ENCODE results near the gene UBXN11. TPM values are rescaled to one million over a fixed set of nuclear protein-coding genes. Genes with fewer than 3 reads are reported as not detected.
"Not testable (repeated sequence)": the region's sequence is repeated elsewhere in the genome, so short reads cannot be mapped to it uniquely, and the experiment has no call there.

UBXN11 gene
- total RNA-seq, 1 experiment from 2014 or later, result 4.2 TPM

DNA sequence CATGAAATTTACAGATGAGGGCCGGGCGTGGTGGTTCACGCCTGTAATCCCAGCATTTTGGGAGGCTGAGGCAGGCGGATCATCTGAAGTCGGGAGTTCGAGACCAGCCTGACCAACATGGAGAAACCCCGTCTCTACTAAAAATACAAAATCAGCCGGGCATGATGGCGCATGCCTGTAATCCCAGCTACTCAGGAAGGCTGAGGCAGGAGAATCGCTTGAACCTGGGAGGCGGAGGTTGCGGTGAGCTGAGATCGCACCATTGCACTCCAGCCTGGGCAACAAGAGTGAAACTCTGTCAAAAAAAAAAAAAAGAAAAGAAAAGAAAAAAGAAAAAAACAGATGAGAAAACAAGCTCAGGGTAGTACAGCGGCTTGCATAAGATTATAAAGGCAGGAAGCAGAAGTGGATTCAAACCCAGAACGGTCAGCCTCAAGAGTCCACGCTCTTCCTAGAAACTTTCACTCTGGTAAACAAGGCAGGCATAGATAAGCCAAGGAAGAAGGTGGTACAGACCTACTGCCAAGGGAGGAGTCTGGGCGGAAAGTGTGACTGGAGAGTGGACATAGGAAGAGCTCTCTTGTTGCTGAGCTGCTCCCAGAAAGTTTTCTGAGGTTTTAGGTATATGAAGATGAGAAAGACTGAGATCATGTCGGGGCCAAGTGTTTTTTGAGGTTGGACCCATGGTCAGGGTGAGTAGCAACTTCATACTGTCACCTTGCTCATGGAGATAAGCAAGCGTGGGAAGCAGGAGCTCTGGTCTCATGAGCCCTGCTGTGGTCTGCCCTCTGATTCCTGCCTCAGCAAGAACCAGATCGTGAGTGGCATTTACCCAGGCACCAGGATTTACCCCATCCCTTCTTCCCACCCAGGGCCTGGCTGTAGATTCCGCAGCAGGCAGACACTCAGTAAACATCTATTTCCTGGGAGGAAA is 1.8 kb upstream of the UBXN11 start:
- DNase-seq (ENCODE audit: extremely low read depth, low read depth), result not testable (repeated sequence)

DNA sequence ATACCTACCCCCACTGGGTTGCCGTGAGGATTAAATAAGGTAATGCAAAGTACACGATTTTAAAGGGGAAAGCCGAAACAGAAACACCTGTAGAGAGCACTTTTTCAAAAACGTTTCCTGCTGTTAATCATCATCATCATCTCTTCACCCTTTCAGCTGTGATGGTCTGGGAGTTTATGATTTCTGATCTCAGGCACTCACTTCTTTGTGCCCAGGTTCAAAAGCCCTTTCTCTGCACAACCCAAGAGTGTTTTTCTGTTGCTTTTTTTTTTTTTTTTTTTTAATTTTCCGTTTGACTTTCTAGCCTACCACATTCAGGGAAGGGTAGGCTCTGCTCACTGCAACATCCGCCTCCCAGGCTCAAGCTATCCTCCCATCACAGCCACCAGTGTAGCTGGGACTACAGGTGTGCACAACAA is 936 bp upstream of the UBXN11 start:
- DNase-seq (ENCODE audit: extremely low read depth, low read depth), result no peak

DNA sequence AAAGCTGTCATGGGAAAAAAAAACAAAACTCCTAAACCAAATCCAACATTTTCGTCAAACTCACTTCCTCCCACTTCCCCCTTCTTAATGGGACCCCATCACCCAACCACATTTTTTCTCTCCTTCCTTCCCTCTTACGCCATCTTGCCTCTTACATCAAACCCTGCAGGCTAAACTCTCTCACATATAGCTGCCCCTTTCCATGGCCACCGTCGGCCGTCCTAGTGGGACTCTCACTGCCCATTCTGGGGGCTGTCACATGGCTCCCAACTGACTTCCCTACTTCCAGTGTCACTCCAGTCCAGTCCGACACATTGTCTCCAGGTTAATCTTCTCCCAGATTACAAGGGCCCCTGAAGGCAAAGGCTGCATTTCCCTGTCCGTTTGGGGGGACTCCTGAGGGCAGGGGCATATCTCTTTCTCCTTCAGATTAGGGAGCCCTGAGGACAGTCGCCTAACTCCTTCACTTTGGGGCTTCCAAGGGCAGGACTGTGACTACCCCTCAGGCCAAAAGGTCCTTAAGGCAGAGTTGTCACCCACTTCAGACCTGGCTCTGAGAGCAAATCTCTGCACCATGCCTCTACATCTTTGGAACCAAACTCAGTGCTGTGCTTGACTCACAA is 658 bp downstream of the UBXN11 start:
- DNase-seq (ENCODE audit: extremely low read depth, low read depth), result no peak

DNA sequence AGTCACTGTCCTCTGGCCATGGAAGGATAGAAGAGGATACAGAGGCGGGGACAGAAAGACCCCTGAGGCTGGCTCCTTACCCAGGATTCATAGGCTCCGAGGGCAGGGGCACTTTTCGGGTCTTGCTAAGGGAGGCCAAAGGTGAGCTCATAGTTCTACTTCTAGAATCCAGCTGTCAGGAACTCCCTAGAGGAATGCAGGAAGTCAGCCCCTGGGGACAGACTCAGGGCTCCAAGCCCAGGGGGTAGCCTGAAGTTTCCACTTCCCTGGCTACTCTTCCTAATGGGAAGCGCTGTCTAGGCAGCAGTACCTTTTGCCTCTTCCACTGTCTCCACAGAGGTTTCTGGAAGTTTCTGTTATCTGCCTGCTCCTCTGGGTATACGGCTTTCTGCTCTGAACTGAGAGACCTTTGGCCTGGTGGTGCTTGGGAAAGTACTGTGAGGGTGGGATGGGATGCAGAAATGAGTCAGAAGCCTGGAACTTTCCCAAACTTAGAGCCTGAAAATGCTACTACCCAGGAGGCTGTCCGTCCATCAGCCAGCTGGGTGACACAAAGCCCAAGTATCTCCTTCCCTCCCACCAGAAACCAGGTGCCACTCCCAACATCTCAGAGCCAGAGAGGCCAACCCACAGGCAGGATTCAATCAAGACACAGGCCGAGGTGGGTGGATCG is 3.6 kb downstream of the UBXN11 start:
- DNase-seq (ENCODE audit: extremely low read depth, low read depth), result no peak

DNA sequence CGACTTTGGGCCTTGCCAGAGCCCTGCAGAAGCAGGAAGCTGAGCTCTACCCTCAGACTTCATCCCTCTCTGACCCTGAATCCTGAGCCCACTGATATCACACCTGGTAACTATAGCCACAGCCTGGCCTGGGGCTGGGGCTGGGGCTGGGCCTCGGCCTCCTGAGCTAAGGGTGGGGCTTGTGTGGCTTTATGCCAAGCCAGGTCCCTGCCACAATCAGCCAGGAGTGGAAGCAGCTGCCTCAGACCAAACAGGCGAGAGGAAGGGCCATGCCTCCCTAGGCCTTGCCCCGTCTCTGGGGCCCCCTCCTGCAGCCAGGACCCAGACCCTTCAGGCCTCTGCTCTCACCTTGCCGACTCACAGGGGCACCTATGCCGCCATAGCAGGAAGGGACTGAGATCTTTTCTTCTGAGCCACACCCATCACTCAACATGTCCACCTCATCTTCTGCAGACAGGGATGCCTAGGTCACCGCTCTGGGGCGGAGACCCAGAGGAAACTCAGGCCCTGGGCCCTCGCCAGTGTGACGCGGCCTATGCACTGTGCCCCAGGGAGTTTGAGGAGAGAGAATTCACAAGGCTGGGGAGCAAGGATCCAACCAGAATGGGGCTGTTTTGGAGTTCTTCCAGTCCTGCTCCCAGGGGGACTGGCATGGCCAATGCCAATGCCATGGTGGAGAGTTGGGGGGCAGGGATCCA is 5.7 kb downstream of the UBXN11 start:
- no peak for DNase-seq (ENCODE audit: extremely low read depth, low read depth)

DNA sequence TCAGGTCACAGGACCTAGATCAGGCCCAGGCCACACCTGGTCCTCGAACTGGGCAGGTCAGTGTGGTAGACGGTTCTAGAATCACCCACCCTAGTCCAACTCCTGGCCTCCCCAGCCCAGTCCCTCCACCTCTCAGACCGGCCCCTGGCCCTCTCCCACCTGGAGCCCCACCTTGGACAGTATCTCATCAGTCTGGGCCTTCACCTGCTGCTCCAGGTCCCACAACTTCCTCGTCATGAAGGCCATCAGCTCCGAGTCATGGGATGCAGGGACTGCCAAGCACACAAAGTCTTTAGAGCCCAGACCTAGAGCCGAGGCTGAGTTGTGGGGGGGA is 8.7 kb downstream of the UBXN11 start:
- no peak for DNase-seq (ENCODE audit: extremely low read depth, low read depth)

DNA sequence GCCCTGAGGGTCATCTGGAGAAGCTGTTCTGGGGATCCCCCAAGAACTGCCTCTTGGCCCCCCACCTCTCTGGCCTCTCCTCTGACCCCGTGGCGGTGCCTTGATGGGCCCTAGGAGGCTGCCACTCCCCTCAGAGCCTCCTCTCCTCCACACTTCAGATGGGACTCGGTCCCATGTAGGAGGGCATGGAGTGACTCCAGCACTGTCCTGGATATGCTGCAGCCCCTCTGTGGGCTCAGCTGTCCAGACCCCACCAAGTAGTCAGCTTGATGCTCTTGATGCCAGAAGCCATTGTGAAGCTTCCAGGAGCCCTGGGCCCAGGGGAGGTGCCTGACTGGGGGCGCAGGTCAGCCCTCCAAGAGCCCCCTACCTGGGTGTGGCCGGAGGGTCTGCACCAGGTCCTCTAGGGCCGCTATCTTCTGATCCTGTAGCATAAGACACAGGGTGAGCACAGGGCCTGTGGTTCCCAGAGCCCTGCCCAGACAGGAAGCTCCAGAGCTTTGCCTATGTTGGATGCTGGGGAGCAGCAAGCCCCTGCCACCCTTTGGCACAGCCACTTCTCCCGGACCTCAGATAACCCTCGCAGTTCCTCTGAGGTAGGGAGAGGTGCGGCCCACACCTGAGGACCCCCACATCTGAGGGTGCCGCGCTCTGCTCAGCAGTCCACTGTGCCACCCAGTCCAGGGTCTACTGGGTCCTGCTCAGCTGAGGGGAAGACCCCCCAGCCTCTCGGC is 9.2 kb downstream of the UBXN11 start:
- DNase-seq (ENCODE audit: extremely low read depth, low read depth), result no peak

DNA sequence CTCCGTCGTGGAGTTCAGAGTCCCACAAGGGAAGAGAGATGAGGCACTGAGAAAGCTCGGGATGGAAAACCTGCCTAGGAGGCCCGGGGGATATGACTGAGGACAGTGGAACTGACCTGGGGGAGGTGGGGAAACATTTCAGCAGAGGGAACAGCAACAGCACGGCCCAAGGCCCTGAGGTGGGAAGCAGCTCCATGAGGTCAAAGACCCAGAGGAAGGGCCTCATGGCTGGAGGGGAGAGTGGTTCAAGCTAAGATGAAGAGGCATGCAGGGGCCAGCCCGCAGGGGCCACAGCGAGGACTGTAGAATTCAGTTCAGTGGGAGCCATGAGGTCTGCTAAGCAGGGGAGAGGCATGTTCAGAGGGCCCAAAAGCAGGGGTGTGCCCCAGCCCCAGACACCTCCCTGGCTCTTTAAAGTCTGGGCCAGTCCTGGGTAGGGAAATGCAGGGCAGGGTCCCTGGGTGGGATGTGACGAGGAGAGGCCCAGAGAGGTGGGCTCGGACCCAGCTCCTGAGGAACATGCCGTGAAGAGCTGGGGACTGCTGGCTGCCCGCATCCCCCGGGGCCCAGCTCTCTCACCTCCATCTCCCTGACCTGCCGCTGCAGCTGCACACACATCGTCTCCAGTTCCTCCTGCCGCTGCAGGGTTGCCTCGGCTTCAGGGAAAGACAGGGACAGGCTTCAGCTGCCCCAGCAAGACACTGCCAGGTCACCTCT is 9.9 kb downstream of the UBXN11 start:
- DNase-seq (ENCODE audit: extremely low read depth, low read depth), result no peak

DNA sequence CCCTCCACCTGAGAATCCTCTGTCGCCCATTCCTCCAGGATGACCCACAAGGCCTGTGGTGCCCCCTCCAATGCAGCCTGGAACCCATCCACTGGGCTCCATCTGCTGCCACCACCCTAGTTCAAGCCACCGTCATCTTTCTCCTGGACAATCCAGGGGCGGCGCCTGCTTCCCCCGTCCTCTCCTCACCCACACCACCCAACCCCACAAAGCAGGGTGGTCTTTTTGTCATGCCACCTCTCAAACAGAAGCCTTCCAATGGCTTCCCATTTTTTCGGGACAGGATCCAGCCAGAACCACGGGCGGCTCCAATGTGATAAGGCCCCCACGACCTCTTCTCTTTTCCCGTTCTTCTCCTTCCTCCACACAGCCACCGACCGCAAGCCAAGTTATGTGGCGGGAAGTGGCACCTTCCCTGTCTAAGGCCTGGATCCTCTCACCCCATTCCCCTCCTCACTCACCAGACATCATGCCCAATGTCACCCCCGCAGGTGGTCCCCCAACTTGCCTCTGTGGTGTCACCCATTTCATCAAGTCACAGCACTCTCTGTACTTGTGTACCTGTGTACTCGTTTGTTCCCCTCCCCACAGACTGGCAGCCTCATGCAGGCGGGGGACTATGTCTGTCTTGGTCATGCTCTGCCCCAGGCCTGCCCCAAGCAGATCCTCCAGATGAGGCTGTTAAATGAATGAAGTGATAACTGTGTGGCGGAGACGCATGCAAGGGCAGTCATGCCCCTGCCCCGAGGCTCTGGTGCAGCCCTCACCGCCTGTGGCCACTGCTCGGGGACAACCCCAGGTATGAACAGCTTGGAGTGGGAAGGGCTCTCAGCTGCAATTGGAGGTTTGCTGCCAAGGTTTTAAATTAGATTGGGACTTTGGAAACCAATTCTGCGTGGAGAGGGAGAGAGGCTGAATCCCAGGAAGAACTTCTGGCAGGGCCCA is 11.0 kb downstream of the UBXN11 start:
- DNase-seq (ENCODE audit: extremely low read depth, low read depth), result no peak

DNA sequence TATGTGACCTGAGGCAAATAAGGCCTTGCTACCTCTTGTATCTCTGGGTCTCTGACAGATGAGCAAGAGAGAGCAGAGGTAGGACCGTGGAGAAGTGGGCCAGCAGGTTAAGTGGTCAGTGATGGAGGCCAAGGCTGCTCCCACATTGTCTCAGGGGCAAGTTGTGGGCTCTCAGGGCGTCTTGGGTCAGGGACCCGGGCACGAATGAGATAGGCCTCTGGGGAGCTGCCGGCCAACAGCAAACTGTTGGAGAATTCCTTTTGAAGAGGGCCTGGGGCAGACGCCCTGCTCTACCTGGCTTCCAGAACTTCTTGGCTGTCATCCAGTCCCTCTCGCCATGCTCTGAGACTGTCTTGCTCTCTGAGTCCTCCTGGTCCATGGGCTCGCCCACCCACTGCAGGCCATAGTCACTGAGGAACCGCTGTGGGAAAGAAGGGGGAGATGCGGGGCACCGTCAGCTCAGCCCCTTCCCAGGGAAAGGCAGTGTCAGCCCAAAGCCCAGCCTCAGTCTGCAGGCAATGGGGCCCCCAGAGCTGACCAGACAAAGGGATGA is 12.4 kb downstream of the UBXN11 start:
- no peak for DNase-seq (ENCODE audit: extremely low read depth, low read depth)

DNA sequence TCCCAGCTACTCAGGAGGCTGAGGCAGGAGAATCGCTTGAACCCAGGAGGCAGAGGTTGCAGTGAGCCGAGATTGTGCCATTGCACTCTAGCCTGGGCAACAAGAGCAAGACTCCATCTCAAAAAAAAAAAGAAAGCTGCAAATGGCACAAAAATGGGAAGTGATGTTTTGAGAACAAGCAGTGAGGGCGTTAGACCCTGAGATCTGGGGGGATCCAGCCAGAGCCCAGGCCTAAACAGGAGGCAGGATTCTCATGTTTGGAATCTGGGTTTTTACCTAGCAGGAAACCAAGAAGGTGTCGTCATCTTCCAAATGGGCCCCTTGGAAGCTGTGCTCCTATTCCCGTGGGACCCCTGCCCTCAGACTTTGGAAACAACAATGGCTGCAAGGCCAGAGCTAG is 13.7 kb downstream of the UBXN11 start:
- not testable (repeated sequence) for DNase-seq (ENCODE audit: extremely low read depth, low read depth)

DNA sequence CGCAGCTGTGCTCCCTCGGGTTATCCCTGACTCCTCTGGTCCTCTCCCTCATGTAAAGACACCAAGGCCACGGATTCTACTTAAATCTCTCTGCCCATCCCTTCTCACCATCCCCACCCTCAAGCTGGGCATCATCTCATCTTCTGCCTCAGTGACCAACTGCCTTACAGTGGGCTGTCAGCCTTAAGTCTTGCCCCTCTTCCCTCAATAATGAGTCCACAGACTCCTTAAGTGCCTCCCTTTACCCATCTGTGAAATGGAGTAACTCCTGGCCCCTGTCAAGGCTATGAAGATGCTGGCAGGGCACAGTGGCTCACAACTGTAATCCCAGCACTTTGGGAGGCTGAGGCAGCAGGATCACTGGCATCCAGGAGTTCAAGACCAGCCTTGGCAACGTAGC is 14.5 kb downstream of the UBXN11 start:
- no peak for DNase-seq (ENCODE audit: extremely low read depth, low read depth)

DNA sequence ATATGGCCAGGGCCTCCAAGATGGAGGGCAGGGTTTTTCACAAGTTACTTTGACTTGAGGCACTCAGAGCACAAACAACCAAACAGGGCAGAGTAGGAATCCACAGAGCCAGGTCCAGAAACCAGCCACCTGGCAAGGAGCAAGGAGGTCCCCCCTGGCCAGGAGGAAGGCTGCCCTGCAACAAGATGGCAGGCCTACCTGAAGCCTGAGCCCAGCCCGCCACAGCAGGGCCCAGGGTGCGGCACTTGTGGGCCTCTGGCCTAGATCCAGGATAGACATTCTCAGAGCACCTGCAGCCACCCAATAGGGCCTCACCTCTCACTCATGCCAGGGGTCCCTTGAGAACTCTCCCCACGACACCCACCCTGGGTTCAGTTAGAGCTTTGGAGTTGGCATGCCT is 15.0 kb downstream of the UBXN11 start:
- no peak for DNase-seq (ENCODE audit: extremely low read depth, low read depth)

DNA sequence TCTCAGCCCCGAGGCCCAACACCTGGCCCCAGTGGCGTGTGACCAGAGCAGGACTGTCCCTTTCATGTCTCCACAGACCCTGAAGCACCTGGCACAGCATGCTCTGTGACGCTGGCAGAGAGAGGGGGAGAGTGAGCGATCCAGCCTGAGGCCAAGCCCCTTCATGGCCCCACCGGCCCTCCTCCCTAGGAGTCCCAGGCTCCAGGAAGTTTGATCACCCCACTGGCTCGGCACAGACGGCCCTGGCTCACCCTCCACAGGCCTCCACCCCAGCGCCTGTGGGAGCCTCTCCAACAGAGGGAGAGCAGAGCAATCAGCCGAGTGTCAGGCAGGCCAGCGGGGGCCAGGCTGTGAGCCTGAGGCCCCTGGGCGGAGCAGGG is 15.6 kb downstream of the UBXN11 start:
- DNase-seq (ENCODE audit: extremely low read depth, low read depth), result no peak

DNA sequence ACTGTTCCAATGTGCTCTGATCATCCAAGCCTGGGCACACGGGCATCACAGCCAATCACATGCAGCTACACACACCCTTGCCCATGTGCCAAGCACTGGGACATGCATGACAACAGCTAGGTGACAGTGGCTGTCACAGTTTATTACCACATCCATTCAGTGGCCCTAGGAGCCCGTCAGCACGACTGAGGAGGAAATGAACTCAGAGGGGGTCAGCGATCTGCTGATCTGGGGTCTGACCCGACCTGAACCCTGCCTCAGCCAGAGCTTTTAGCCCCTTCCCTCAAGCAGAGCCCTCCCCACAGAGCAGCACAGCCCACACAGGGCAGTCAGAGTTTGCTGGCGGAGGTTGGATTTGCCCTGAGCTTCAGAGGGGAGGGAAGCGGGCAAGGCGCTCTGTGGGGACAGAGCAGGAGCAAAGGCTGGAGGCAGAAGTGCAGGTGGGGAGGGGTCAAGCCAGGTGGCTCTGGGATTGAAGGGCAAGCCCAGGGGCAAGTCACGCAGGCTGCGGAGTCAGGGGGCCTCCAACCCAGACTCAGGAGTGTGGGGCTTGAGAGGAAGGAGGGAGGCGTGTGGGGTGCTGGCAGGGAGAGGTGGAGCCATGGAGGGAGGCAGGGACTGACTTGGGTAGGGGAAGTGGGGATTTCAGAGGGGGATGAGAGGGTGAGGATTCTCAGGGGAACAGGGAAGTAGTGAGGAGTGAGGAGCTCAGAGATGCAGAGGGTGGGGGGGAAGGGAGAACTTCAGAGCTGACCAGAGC is 16.1 kb downstream of the UBXN11 start:
- no peak for DNase-seq (ENCODE audit: extremely low read depth, low read depth)

DNA sequence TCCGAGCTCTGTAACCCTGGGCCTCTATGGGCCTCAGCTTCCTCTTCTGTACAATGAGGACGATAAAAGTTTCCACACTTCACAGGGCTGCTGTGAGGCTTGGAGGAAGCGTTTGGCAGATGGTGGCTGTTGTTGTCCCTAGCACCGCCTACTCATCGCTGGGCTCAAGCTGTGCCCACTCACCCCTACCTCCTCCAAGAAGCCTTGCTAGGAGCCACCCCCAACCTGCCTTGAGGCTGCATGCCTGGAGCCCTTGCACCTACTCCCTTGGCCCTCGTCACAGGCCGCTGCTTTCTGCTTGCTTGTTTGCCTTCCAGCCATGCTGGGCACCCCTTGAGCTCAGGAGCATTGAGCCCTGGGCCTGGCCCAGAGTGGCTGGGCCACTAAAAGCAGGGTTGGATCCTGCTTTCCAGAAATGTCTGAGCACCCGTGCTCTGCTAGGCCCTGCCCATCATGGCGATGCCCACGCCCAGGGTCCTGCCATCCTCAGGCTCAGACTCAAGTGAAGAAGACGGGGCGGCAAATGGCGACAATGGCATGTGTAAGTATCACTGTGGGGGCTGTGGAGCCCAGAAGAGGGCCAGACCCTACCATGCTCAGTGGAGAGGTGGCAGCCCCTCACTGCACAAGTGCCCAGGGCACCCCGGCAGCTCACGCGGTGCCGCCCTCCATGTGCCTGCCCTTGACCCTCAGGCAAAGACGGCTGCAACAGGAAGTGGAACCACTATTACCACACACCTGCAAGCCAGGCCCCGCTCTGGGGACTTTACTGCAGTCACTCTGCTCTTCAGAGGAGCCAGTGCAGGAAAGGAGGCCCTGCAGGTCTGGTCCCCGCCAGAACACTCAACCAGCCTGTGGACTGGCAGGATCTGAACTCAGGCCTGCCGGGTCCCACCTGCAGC is 17.0 kb downstream of the UBXN11 start:
- no peak for DNase-seq (ENCODE audit: extremely low read depth, low read depth)

All from NCI-H460 (cell line).